Stimulated activated naive B cell treated with anti-CD40 and anti-IgM and Interleukin-4, amounts not matched to agents 10 μg/mL and 1 μg/mL and 100 μg/mL, for 72 hours (primary cell): ENCODE results near the gene HS3ST3A1.

ENCODE experiments used
- ATAC-seq, 2 donors: fragments of 150-1000 bp; cut with Tn5 transposase; replicated peaks; 2 replicates each; pipeline ENCODE4 v1.10.0; 2021; ENCODE audit warnings: moderate library complexity in 1 of 2
- DNase-seq: peaks from one replicate; pipeline ENCODE4 v3.0.0; 2021
- H3K27ac Mint-ChIP-seq: one replicate; pipeline ENCODE4 v1.8.0; 2022; ENCODE audit warnings: mild to moderate bottlenecking, mixed read lengths
- H3K27me3 Mint-ChIP-seq, 2 donors: one replicate each; pipeline ENCODE4 v1.8.0; 2022; ENCODE audit warnings: mixed read lengths in 2 of 2
- H3K36me3 Mint-ChIP-seq, 2 donors: one replicate each; pipeline ENCODE4 v1.8.0; 2022; ENCODE audit warnings: mixed read lengths in 2 of 2, mild to moderate bottlenecking in 1 of 2
- H3K4me1 Mint-ChIP-seq, 2 donors: one replicate each; pipeline ENCODE4 v1.8.0; 2022; ENCODE audit warnings: mixed read lengths in 2 of 2, mild to moderate bottlenecking in 1 of 2
- H3K4me3 Mint-ChIP-seq, 2 donors: one replicate each; pipeline ENCODE4 v1.8.0; 2022; ENCODE audit warnings: mild to moderate bottlenecking in 2 of 2, mixed read lengths in 2 of 2, moderate library complexity in 1 of 2
- H3K9me3 Mint-ChIP-seq, 2 donors: one replicate each; pipeline ENCODE4 v1.8.0; 2022; ENCODE audit warnings: mixed read lengths in 2 of 2, mild to moderate bottlenecking in 1 of 2

The HS3ST3A1 gene

DNA sequence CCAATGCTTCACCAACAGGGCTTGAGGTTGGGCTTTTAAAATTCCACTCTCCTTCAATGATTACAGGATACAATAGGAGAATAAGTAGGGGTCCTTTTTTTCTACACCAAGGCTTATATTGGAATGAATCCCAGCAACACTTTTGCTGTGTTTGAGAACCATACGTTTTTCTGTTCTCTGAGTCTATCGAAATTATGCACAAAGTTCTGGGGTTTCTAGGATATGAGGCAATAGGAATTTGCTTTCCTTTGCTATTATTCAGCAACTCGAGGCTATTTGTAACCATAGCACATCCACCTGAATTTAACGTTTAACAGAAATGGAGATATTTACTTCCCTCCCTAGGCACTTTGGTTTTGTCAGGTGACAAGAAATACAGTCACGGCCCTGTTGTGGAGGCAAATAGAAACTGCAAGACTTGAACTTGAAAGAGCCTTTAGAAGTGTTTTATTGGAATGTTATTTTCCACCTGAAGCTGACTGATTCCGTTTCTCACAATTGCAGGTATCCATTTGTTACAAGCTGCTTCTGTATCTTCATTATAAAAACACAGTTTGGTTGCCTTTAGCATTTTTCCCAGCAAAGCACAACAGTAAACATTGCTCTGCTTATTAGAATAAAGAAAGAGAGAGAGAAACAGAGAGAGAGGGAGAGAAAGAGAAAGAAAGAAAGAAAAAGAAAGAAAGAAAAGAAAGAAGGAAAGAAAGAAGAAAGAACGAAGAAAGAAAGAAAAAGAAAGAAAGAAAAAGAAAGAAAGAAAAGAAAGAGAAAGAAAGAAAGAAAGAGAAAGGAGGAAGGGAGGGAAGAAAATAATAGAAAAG is 109.6 kb downstream of the HS3ST3A1 start:
- no peaks in the 10 kb centered on the region for H3K4me1 Mint-ChIP-seq
- H3K4me3 Mint-ChIP-seq = no peak overlapping the region
- ATAC-seq = no peak
- no peaks in the 10 kb centered on the region for H3K36me3 Mint-ChIP-seq
- peaks cover 0 to 7% of the 10 kb centered on the region in 2 donors for H3K27me3 Mint-ChIP-seq
- peaks cover 0 to 2% of the 10 kb centered on the region in 2 donors for H3K9me3 Mint-ChIP-seq
- H3K27ac Mint-ChIP-seq = no peak overlapping the region
- no peak for DNase-seq

DNA sequence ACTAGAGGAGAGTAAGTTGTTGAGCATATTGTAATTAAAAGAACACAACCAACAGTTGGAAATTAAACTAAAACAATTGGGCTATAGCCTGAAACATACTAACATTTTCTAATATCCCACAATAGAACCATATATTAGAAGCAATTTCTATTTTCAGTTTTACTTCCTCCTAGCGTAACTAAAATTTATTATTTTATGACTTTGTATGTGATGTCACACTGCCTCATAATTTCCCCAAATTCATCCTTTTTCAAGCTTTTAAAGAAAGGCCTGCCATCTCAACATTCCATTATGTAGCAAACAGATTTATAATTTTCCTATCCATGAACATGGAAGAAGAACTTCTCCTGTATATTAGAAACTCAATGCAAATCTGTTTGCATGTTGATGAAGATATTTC is 110.2 kb downstream of the HS3ST3A1 start:
- peaks cover 0 to 2% of the 10 kb centered on the region in 2 donors for H3K9me3 Mint-ChIP-seq
- H3K27ac Mint-ChIP-seq = no peak overlapping the region
- no peaks in the 10 kb centered on the region for H3K4me1 Mint-ChIP-seq
- no peak for ATAC-seq
- DNase-seq = no peak
- no peak overlapping the region for H3K4me3 Mint-ChIP-seq
- H3K27me3 Mint-ChIP-seq = peaks cover 0 to 7% of the 10 kb centered on the region in 2 donors
- no peaks in the 10 kb centered on the region for H3K36me3 Mint-ChIP-seq

DNA sequence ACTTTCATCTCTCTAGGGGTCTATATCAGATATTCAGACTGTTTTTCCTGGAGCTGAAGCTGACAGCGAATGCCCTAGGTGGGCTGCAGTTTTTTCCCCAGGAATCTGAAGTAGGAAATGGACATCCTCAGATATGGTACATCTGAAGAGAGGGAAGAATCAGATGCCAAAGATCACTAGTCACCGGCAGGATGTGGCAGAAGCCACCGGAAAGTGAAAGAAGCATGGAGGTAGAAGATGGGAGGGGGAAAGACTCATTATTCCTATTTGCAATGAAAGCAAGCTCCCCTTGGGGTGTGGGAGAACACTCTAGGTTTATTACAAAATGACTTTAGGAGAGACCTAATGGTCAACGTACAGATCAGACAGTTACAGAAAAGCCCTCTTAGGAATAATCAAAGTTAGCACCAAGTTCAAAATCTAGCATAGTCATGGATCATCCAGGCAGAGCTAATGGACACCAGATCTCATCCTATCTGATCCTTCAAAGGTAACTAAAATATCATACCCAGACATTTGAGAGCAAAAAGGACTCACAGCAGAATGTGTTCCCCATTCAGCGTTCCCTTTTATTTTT is 110.7 kb downstream of the HS3ST3A1 start:
- Mint-ChIP-seq H3K36me3 (no peaks in the 10 kb centered on the region), H3K4me3 (no peak overlapping the region), H3K27ac (no peak overlapping the region), H3K9me3 (peaks cover 0 to 2% of the 10 kb centered on the region in 2 donors), H3K4me1 (no peaks in the 10 kb centered on the region), H3K27me3 (peaks cover 0 to 7% of the 10 kb centered on the region in 2 donors)
- DNase-seq (no peak), ATAC-seq (no peak)

DNA sequence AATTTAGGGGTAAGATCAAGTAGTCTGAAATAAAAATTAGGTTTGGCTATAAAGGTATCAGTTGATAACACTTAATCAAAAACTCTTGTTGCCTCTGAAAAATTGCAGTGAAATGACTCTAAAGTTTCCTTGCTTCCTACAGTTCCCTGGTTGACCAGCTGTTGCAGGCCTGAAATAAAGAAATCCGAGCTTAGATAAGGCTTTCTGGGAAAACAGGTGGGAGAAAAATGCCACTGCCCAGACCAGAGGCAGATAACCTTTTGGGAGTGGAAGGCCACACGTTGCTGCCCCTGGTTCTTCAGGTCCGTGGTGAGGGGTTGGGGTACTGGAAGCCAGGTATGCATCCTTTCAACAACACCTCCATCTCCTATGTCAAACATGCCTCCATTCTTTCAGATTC is 111.3 kb downstream of the HS3ST3A1 start:
- Mint-ChIP-seq H3K9me3 (peaks cover under 1 to 2% of the 10 kb centered on the region in 2 donors), H3K27me3 (peaks cover 0 to 7% of the 10 kb centered on the region in 2 donors), H3K4me1 (no peaks in the 10 kb centered on the region), H3K4me3 (no peak overlapping the region), H3K36me3 (no peaks in the 10 kb centered on the region), H3K27ac (no peak overlapping the region)
- ATAC-seq (no peak), DNase-seq (no peak)

DNA sequence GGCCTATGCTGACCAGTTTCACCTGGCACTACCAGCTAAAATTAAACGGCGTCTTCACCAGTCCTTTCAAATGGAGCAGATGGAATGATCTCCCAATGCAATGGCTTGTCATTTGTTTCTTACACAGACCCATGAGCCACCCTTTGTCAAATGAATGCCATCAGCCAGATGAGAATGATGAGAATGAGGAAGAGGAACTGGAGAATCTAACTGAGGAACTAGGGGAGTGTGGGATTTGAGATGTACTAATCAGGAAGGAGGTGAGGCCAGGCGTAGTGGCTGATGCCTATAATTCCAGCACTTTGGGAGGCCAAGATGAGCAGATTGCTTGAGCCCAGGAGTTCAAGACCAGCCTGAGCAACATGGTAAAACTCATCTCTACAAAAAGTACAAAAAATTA is 116.4 kb downstream of the HS3ST3A1 start:
- no peaks in the 10 kb centered on the region for H3K36me3 Mint-ChIP-seq
- no peak overlapping the region for H3K4me3 Mint-ChIP-seq
- no peaks in the 10 kb centered on the region for H3K4me1 Mint-ChIP-seq
- ATAC-seq (no peak), DNase-seq (no peak)
- no peak overlapping the region for H3K27ac Mint-ChIP-seq
- peaks cover 13 to 18% of the 10 kb centered on the region in 2 donors for H3K9me3 Mint-ChIP-seq
- peaks cover 0 to 7% of the 10 kb centered on the region in 2 donors for H3K27me3 Mint-ChIP-seq

DNA sequence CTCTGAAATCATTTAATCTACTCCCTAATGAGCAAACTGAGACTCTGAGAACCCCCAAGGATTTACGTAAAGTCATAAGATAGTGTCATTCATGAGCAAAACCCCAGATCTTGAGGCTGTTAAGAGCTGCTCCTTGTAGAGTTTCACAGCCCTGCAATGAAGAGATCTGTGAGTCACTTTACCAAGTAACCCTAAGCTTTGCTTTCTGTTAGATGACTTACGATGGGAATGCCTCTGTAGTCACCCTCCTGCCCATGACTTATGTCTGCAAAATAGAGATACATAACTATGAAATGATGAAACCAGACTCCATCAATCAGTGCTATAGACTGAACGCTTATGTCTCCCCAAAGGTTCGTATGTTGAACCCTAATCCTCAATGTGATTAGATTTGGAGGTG is 117.7 kb downstream of the HS3ST3A1 start:
- no peak for ATAC-seq
- no peak overlapping the region for H3K27ac Mint-ChIP-seq
- no peaks in the 10 kb centered on the region for H3K36me3 Mint-ChIP-seq
- no peaks in the 10 kb centered on the region for H3K4me1 Mint-ChIP-seq
- DNase-seq = no peak
- H3K4me3 Mint-ChIP-seq = no peak overlapping the region
- H3K27me3 Mint-ChIP-seq = peaks cover 0 to 3% of the 10 kb centered on the region in 2 donors
- peaks cover 17 to 25% of the 10 kb centered on the region in 2 donors for H3K9me3 Mint-ChIP-seq

GRCh38 chr17:13480877-13481276 is 120.9 kb downstream of the HS3ST3A1 start:
- no peak for ATAC-seq
- Mint-ChIP-seq H3K4me3 (no peak overlapping the region), H3K36me3 (no peaks in the 10 kb centered on the region), H3K27ac (no peak overlapping the region), H3K9me3 (peaks cover 20 to 29% of the 10 kb centered on the region in 2 donors), H3K27me3 (no peaks in the 10 kb centered on the region), H3K4me1 (no peaks in the 10 kb centered on the region)
- no peak for DNase-seq

DNA sequence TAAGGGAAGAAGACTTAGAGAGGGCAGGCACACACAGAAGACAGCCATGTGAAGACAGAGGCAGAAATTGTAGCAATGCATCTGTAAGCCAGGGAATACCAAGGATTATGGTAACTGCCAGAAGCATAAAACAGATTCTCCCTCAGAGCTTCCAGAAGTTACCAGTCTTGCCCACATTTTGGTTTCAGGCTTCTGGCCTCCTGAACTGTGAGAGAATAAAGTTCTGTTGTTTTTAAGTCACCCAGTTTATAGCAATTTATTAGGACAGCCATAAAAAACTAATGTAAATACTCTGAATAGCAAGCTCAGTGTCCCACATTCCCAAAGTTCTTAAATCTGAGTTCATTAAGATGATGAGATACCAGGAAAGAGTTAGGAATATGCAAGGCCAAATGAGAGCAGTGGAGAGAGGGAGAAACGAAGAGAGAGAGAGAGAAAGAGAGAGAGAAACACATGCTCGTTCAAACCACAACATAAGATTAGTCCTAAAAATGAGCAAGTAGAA is 123.4 kb downstream of the HS3ST3A1 start:
- H3K4me1 Mint-ChIP-seq = no peaks in the 10 kb centered on the region
- ATAC-seq = no peak
- no peak for DNase-seq
- no peaks in the 10 kb centered on the region for H3K36me3 Mint-ChIP-seq
- no peak overlapping the region for H3K4me3 Mint-ChIP-seq
- peaks cover 18 to 26% of the 10 kb centered on the region in 2 donors for H3K9me3 Mint-ChIP-seq
- no peak overlapping the region for H3K27ac Mint-ChIP-seq
- peaks cover 5% of the 10 kb centered on the region in 2 donors for H3K27me3 Mint-ChIP-seq

- no peaks in the 10 kb centered on the region for H3K36me3 Mint-ChIP-seq
- H3K27me3 Mint-ChIP-seq = peaks cover 5% of the 10 kb centered on the region in 2 donors
- DNase-seq (no peak), ATAC-seq (no peak)
- H3K27ac Mint-ChIP-seq = no peak overlapping the region
- peaks cover 18 to 26% of the 10 kb centered on the region in 2 donors for H3K9me3 Mint-ChIP-seq
- no peak overlapping the region for H3K4me3 Mint-ChIP-seq
- no peaks in the 10 kb centered on the region for H3K4me1 Mint-ChIP-seq
These were observed 124.5 kb downstream of the HS3ST3A1 start for GRCh38 chr17:13477180-13477611.

- no peaks in the 10 kb centered on the region for H3K4me1 Mint-ChIP-seq
- no peak overlapping the region for H3K4me3 Mint-ChIP-seq
- no peak for DNase-seq
- no peaks in the 10 kb centered on the region for H3K36me3 Mint-ChIP-seq
- H3K27ac Mint-ChIP-seq = no peak overlapping the region
- peaks cover 16 to 25% of the 10 kb centered on the region in 2 donors for H3K9me3 Mint-ChIP-seq
- ATAC-seq = no peak
- peaks cover 5% of the 10 kb centered on the region in 2 donors for H3K27me3 Mint-ChIP-seq
These were observed 125.0 kb downstream of the HS3ST3A1 start for GRCh38 chr17:13476720-13477119.

- DNase-seq (no peak), ATAC-seq (no peak)
- Mint-ChIP-seq H3K4me1 (no peaks in the 10 kb centered on the region), H3K36me3 (no peaks in the 10 kb centered on the region), H3K9me3 (peaks cover 12 to 18% of the 10 kb centered on the region in 2 donors), H3K27ac (no peak overlapping the region), H3K27me3 (peaks cover 5% of the 10 kb centered on the region in 2 donors), H3K4me3 (no peak overlapping the region)
These were observed 126.0 kb downstream of the HS3ST3A1 start for GRCh38 chr17:13475574-13476223.

DNA sequence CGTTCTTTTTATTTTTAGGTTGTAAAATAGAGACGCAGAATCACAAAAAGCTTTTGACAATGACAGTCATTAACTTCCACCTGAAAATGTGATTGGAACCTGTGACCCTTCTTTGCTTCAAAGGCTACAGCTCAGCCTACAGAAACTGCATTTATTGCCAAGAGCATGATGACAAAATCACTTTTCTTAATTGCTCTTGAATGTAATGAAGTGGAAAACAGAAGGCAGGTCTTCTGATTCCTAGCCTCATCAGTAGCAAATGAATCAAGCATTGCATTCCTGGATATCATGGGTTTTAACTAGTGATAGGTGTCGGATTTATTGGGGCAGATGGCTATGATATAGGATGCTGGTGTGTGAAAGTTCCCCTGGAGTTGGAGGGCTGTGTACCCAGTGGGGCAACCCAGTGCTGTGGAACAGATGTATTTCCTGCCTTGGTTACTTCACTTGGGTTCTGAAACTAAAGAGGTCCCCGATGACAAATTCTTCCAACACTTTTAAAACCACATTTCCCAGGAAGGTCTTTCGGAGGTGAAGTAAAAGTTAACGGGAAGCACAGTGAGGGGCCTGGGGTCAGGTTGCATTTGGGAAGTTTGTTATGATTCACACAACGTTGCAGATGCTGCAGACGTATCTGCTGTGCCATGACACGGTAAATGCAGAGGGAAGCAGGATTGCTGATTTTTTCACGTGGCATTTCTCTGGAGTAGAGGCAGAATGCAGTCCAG is 127.5 kb downstream of the HS3ST3A1 start:
- peaks cover 5% of the 10 kb centered on the region in 2 donors for H3K27me3 Mint-ChIP-seq
- H3K36me3 Mint-ChIP-seq = no peaks in the 10 kb centered on the region
- no peaks in the 10 kb centered on the region for H3K4me1 Mint-ChIP-seq
- ATAC-seq (no peak), DNase-seq (no peak)
- peaks cover 3 to 9% of the 10 kb centered on the region in 2 donors for H3K9me3 Mint-ChIP-seq
- H3K4me3 Mint-ChIP-seq = no peak overlapping the region
- no peak overlapping the region for H3K27ac Mint-ChIP-seq

- Mint-ChIP-seq H3K27me3 (no peaks in the 10 kb centered on the region), H3K36me3 (no peaks in the 10 kb centered on the region), H3K27ac (no peak overlapping the region), H3K9me3 (peaks cover 2 to 3% of the 10 kb centered on the region in 2 donors), H3K4me3 (no peak overlapping the region), H3K4me1 (no peaks in the 10 kb centered on the region)
- DNase-seq (no peak), ATAC-seq (no peak)
These were observed 136.1 kb downstream of the HS3ST3A1 start for GRCh38 chr17:13465678-13466077.

GRCh38 chr17:13462673-13463124 is 139.0 kb downstream of the HS3ST3A1 start:
- ATAC-seq (no peak), DNase-seq (no peak)
- Mint-ChIP-seq H3K27me3 (no peaks in the 10 kb centered on the region), H3K4me3 (no peak overlapping the region), H3K9me3 (peaks cover 2 to 3% of the 10 kb centered on the region in 2 donors), H3K4me1 (no peaks in the 10 kb centered on the region), H3K27ac (no peak overlapping the region), H3K36me3 (no peaks in the 10 kb centered on the region)
